NCI-H1417 treated with DMSO at 0.1 percent for 48 hours (cell line): ENCODE data around the gene ILKAP.

Experiments used
- DNase-seq: peaks from one replicate; lab custom pipeline; 2025; lab: John Stamatoyannopoulos, UW

The ILKAP gene

DNA sequence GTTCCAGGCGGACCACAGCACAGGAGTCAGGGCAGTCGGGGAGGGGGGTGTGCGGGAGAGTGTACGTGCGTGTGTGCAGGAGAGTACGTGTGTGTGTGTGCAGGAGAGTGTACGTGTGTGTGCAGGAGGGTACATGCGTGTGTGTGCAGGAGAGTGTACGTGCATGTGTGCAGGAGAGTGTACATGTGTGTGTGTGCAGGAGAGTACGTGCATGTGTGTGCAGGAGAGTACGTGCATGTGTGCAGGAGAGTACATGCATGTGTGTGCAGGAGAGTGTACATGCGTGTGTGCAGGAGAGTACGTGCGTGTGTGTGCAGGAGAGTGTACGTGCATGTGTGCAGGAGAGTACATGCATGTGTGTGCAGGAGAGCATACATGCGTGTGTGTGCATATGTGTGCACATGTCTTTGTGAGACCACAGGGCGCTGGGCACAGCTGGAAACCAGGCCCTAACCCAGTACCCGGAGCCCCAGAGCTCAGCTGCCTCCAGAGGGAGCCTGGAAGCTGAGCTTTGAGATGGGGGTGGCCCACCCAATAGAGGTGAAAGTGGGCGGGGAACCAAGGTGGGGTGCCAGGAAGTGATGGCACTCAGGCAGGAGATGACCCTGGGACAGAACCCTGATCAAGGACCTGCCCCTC lies 78.9 kb downstream of the ILKAP start:
- no peak for DNase-seq

DNA sequence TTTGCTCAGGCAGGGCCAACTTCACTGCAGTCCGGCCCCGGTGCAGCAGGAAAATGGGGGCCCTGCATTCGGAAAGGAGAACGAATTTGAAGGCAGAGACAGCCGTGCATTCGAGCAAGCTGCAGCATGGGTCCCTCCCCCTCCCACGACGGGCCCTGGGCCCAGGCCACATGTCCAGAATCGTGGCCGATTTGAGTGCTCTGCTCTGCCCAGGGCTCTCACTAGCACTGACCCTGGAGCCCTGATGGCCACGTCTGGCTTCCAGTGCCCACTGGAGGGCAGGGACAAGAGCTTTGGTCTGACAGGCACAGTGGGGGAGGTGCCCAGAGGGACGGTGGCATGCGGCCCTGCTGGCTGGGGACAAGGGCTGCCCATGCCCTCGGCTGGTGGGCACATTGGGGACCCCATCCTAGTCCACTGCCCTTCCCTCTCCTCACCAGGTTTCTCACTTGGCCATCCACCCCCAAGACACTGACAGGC lies 79.5 kb downstream of the ILKAP start:
- DNase-seq = no peak

DNA sequence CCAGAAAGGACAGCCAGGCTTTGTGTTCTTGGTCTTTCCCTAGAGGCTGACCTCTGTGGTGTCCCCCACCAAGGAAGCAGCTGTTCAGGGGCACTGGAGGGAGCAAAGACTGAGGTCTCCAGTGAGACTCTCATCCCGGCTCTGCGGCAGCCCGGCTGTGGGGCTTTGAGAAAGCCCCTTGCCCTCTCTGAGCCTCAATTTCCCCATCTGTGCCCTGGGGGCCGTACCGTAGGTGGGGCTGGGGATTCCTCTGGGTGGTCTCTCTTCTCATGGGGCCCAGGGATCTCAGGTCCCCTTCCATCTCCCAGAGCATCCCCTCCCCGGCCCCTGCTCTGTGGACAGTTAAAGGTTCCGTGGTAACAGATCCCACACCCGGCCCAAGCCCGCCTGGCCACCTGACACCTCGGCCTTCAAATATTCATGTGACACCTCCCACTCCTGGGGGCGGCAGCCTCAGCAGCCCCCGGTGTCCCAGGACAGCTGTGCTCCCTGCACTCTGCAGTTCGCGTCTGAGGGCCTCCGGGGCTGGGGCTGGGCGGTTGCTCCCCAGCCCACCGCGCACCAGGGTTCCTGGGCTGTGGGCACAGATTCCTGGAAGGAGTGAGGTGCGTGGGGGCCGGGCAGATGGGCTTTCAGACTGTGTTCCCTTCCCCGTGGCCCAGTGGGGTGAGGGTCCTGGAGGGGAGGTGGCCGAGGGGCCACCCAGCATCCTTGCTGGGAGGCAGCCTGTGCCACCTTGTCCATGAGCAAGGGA lies 80.1 kb downstream of the ILKAP start:
- DNase-seq = no peak

DNA sequence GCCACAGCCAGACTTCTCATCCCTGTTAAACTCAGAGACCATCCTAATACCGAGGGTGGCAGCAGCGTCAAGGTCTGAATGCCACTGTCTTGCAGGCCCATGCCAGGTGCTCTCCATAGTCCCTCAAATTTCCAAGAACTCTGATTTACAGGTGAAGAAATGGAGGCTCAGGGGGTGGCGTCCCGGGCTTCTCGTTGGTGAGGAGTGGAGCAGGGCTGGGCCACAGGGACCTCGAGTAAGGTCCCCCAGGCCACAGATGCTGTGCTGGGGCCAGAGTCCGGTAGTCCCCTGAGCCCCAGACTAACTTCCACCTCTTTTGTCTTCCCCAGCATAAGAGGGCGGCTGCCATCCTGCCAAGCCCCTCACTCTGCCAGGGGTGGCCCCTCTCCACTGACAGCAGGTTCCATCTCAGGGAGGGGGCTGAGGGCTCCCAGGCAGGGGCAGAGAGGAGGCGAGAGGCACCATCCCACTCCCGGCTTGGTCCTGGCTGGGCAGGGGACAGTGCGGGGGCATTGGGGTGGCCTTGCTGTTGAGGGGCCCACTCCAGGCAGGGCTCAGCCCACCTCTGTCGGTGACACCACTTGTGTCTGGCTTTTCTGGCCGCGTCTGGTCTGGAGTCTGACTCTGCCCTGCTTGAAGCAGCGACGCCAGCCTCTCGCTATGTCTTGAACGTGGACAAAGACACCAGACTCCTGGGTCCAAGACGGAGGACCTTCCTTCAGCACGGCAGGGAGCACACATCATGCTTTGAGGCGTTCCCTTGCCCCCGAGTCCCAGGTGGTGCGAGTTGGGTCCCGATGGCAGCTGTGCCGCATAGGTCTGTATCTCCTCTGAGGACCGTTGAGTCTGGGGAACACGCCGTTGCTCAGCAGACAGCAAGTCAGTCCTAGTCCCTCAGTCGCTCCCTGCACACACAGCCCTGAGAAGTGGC lies 80.9 kb downstream of the ILKAP start:
- DNase-seq = no peak

DNA sequence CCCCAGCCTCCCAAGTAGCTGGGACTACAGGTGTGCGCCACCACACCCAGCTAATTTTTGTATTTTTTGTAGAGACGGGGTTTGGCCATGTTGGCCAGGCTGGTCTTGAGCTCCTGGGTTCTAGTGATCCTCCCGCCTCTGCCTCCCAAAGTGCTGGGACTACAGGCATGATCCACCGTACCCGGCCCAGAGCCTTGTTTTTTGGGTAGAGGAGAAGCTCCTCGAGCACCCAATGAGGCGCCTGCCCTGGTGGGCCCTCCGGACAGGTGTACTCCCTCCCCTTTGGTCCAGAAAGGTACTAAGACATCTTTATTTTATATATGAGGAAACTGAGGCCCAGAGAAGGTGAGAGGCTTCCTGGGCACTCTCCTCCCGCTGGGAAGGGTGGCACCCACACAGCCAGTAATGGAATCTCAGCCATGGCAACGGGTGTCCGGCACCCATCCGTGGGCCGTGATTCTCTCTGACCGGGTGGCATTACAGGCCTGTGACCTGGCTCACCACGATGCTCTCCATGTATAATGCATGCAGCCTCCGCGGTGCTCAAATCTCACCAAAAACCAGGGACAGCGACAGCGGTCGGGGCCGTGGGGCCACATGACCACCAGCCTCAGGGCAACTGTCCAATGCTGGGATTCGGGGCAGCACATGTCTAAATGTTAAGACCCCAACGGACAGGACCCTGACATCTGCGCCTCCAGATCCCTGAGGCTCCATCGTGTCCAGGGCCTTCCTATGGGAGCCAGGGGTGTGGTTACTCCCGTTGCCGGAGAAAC lies 81.8 kb downstream of the ILKAP start:
- no peak for DNase-seq

DNA sequence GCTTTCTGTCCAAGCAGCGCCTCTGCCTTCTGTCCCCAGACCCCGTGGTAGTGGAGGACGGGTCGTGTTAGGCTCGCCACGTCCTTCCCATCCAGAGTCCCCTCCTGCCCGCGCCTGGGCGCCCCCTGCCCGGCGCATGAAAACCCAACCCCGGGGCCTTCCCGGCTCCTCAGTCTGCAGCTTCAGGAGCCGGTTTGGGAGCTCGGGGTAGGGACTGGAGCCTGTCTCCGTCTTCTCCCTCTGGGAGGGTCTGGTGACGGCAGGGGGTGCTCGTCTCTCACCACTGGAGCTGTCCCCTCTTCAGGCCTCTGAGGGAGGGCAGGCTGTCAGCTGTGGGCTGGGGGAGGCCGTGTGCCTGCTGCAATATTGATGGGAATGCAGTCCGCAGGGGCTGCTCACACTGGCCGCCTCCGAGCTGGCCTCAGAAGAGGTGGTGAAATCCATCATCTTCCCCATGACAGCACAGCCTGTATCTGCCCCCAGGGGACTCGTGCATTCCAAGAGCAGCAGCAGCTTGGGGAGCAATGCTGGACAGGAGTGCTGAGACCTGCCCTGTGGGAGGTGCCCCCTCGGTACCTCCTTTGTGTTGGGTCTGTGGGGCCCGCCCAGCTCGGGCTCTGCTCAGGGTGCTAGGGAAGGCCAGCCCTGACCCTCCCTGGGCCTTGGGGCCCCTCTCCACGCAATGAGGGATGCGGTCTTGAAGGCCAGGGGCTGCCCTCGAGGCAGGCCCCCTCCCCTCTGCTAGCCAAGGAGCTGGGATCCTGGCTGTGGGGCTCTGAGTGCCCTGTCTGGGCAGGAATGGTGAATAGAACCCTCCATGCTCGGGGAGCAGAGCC lies 82.8 kb downstream of the ILKAP start:
- no peak for DNase-seq
